Measurements from ENCODE around the gene MCM7. TPM values are rescaled to one million over a fixed set of nuclear protein-coding genes. Genes with fewer than 3 reads are reported as not detected.
A peak's percentile ranks its signal among the peaks of the same experiment; 100 is the strongest.

MCM7 gene
- total and polyA plus RNA-seq, 2 of the 13 experiments (the other 11 are each of a cell fraction or from before 2014, with no cell fraction given), result 84.5 to 214 TPM

GRCh38 chr7:100100420-100101015, 679 bp downstream of the MCM7 start (continued):
- TF ChIP-seq HNRNPLL (IDR thresholded peaks at IDR 0.05; ENCODE audit: low read depth, low read length, poor library complexity, severe bottlenecking) (peak; percentile 64), HNRNPK (IDR thresholded peaks at IDR 0.05; ENCODE audit: low read depth, low read length, poor library complexity, severe bottlenecking) (peak; percentile 56), PHB2 (IDR thresholded peaks at IDR 0.05; ENCODE audit: partially characterized antibody) (no peak), STAG1 (CRISPR knock-in tag; IDR thresholded peaks at IDR 0.05) (no peak; the same call in 1 of the 2 replicates), ZNF841 (CRISPR knock-in tag; IDR thresholded peaks at IDR 0.05; ENCODE audit: borderline replicate concordance) (no peak; the same call in 1 of the 2 replicates), ARNTL (CRISPR knock-in tag; IDR thresholded peaks at IDR 0.05) (peak; percentile 84), MZF1 (CRISPR knock-in tag; IDR thresholded peaks at IDR 0.05; ENCODE audit: borderline replicate concordance) (no peak), SP4 (CRISPR knock-in tag; IDR thresholded peaks at IDR 0.05) (peak; percentile 90), YEATS4 (CRISPR knock-in tag; IDR thresholded peaks at IDR 0.05; ENCODE audit: borderline replicate concordance) (peak; percentile 93), ZNF552 (CRISPR knock-in tag; IDR thresholded peaks at IDR 0.05; ENCODE audit: borderline replicate concordance) (0 out of 2 replicates have a peak, but pooled peaks have one; percentile 45), ZNF331 (CRISPR knock-in tag; IDR thresholded peaks at IDR 0.05) (peak; percentile 83), TBX2 (CRISPR knock-in tag; IDR thresholded peaks at IDR 0.05; ENCODE audit: borderline replicate concordance) (peak; percentile 92), ZNF143 (CRISPR knock-in tag; IDR thresholded peaks at IDR 0.05) (peak; percentile 48; the same call in 1 of the 2 replicates), ZNF616 (CRISPR knock-in tag; IDR thresholded peaks at IDR 0.05; ENCODE audit: low read depth) (peak; percentile 63; the same call in 1 of the 2 replicates), HOXA5 (CRISPR knock-in tag; IDR thresholded peaks at IDR 0.05) (peak; percentile 56), FOSL1 (CRISPR knock-in tag; IDR thresholded peaks at IDR 0.05; ENCODE audit: borderline replicate concordance) (no peak), ZNF780A (CRISPR knock-in tag; IDR thresholded peaks at IDR 0.05) (no peak), ZNF709 (CRISPR knock-in tag; IDR thresholded peaks at IDR 0.05) (0 out of 2 replicates have a peak, but pooled peaks have one; percentile 41)
- TF ChIP-seq, protein P1, sequence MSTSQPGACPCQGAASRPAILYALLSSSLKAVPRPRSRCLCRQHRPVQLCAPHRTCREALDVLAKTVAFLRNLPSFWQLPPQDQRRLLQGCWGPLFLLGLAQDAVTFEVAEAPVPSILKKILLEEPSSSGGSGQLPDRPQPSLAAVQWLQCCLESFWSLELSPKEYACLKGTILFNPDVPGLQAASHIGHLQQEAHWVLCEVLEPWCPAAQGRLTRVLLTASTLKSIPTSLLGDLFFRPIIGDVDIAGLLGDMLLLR (CRISPR knock-in tag; IDR thresholded peaks at IDR 0.05), result peak; percentile 80; the same call in 1 of the 2 replicates
- TF ChIP-seq, protein P2, sequence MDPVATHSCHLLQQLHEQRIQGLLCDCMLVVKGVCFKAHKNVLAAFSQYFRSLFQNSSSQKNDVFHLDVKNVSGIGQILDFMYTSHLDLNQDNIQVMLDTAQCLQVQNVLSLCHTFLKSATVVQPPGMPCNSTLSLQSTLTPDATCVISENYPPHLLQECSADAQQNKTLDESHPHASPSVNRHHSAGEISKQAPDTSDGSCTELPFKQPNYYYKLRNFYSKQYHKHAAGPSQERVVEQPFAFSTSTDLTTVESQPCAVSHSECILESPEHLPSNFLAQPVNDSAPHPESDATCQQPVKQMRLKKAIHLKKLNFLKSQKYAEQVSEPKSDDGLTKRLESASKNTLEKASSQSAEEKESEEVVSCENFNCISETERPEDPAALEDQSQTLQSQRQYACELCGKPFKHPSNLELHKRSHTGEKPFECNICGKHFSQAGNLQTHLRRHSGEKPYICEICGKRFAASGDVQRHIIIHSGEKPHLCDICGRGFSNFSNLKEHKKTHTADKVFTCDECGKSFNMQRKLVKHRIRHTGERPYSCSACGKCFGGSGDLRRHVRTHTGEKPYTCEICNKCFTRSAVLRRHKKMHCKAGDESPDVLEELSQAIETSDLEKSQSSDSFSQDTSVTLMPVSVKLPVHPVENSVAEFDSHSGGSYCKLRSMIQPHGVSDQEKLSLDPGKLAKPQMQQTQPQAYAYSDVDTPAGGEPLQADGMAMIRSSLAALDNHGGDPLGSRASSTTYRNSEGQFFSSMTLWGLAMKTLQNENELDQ (CRISPR knock-in tag; IDR thresholded peaks at IDR 0.05; ENCODE audit: borderline replicate concordance), result no peak

All from HepG2 (cell line).